OCI-LY3 (cell line): Measurements from ENCODE around the gene DCTN2.

ENCODE experiments used
- H2AFZ ChIP-seq: fragments of 200-600, 300-600 bp; shearing (Covaris generic); 2 replicates; pipeline ENCODE4 v1.6.0; 2014; ENCODE audit warnings: antibody characterized with exemption, low read depth, low read length
- H3K27ac ChIP-seq: fragments of 200-600, 300-600 bp; sonication (generic); 2 replicates; pipeline ENCODE4 v1.5.1; 2014; ENCODE audit warnings: mild to moderate bottlenecking, low read length, moderate library complexity, mixed read lengths
- H3K27me3 ChIP-seq: fragments of 200-600, 300-600 bp; sonication (generic); 2 replicates; pipeline ENCODE4 v1.6.1; 2014; ENCODE audit warnings: low read depth, low read length, mixed read lengths
- H3K36me3 ChIP-seq: fragments of 200-600, 300-600 bp; sonication (generic); replicated peaks from 2 replicates; pipeline ENCODE3; 2014; ENCODE audit warnings: low read depth, low read length, mixed read lengths
- H3K4me1 ChIP-seq: fragments of 300-600, 200-600 bp; sonication (generic); 2 replicates; pipeline ENCODE4 v1.6.1; 2014; ENCODE audit warnings: low read length, mixed read lengths
- H3K4me2 ChIP-seq: fragments of 200-600, 300-600 bp; sonication (generic); 2 replicates; pipeline ENCODE4 v1.6.1; 2014; ENCODE audit warnings: low read length, mixed read lengths
- H3K4me3 ChIP-seq: fragments of 300-600, 200-600 bp; sonication (generic); 2 replicates; pipeline ENCODE4 v1.5.1; 2014; ENCODE audit warnings: antibody characterized with exemption, mild to moderate bottlenecking, low read length, moderate library complexity
- H3K79me2 ChIP-seq: fragments of 300-600, 200-600 bp; shearing (Covaris generic); 2 replicates; pipeline ENCODE4 v1.6.1; 2014; ENCODE audit warnings: mild to moderate bottlenecking, low read length, mixed read lengths
- H3K9ac ChIP-seq: fragments of 300-600, 200-600 bp; shearing (Covaris generic); 2 replicates; pipeline ENCODE4 v1.6.0; 2014; ENCODE audit warnings: mild to moderate bottlenecking, low read length, moderate library complexity
- H3K9me3 ChIP-seq: fragments of 200-600, 300-600 bp; shearing (Covaris generic); 2 replicates; pipeline ENCODE4 v1.6.1; 2014; ENCODE audit warnings: low read length, mixed read lengths; ENCODE audit not compliant: insufficient read depth
- H4K20me1 ChIP-seq: fragments of 200-600, 300-600 bp; sonication (generic); 2 replicates; pipeline ENCODE4 v1.6.1; 2016; ENCODE audit warnings: low read length, mixed read lengths; ENCODE audit not compliant: insufficient read depth
- CTCF ChIP-seq: fragments of 200-600, 300-600 bp; sonication (generic); IDR thresholded peaks from 2 replicates; pipeline ENCODE4 v1.5.1; 2014; ENCODE audit warnings: antibody characterized with exemption, low read length, low read depth
- EZH2phosphoT487 ChIP-seq: fragments of 200-600 bp; shearing (Covaris generic); IDR thresholded peaks from 2 replicates; pipeline ENCODE4 v1.6.1; 2018; ENCODE audit warnings: antibody characterized with exemption, mixed run types, low read depth

Gene DCTN2

GRCh38 chr12:57522011-57522886, 24.7 kb downstream of the DCTN2 start, which contains the start of gene MBD6:
Gene MBD6 (plus strand): TSS chr12:57522824. CDS start chr12:57524304, 1,480 bp downstream.
- no peaks in the 10 kb centered on the region for H3K27me3 ChIP-seq
- peaks cover 36% of the 10 kb centered on the region for H3K4me1 ChIP-seq
- peak within 1 kb of the TSS; percentile 90 for H3K9ac ChIP-seq
- peaks cover 42% of the 10 kb centered on the region for H3K79me2 ChIP-seq
- peak within 1 kb of the TSS; percentile 94 for H3K27ac ChIP-seq
- H3K4me2 ChIP-seq, result peak within 1 kb of the TSS; percentile 91
- H2AFZ ChIP-seq, result peak within 1 kb of the TSS; percentile 82
- H3K4me3 ChIP-seq, result peak within 1 kb of the TSS; percentile 94
- peaks cover 28% of the 10 kb centered on the region for H4K20me1 ChIP-seq
- TF ChIP-seq EZH2phosphoT487, result no peak
- TF ChIP-seq CTCF, result no peak
- H3K36me3 ChIP-seq, result peaks cover 34% of the 10 kb centered on the region
- no peaks in the 10 kb centered on the region for H3K9me3 ChIP-seq

- H3K4me1 ChIP-seq, result peaks cover 36% of the 10 kb centered on the region
- H3K4me3 ChIP-seq, result peak overlapping the region; percentile 94
- peak overlapping the region; percentile 69 for H3K4me2 ChIP-seq
- H3K9ac ChIP-seq, result peak overlapping the region; percentile 90
- H3K79me2 ChIP-seq, result peaks cover 42% of the 10 kb centered on the region
- no peaks in the 10 kb centered on the region for H3K27me3 ChIP-seq
- peak overlapping the region; percentile 82; the same call in 1 of the 2 replicates for H2AFZ ChIP-seq
- H3K9me3 ChIP-seq, result no peaks in the 10 kb centered on the region
- peaks cover 36% of the 10 kb centered on the region for H3K36me3 ChIP-seq
- no peak; the same call in 1 of the 2 replicates for TF ChIP-seq CTCF
- no peak for TF ChIP-seq EZH2phosphoT487
- peak overlapping the region; percentile 94 for H3K27ac ChIP-seq
- H4K20me1 ChIP-seq, result peaks cover 28% of the 10 kb centered on the region
Observed at GRCh38 chr12:57521525-57522010, 25.4 kb downstream of the DCTN2 start.

- Histone ChIP-seq H3K4me1 (peaks cover 36% of the 10 kb centered on the region), H3K9me3 (no peaks in the 10 kb centered on the region), H3K27ac (peak within 1 kb of the TSS; percentile 94), H3K9ac (peak within 1 kb of the TSS; percentile 96), H3K27me3 (no peaks in the 10 kb centered on the region), H3K36me3 (peaks cover 44% of the 10 kb centered on the region), H3K4me3 (peak within 1 kb of the TSS; percentile 94), H3K79me2 (peaks cover 42% of the 10 kb centered on the region), H2AFZ (peak within 1 kb of the TSS; percentile 66; the same call in 1 of the 2 replicates), H4K20me1 (peaks cover 33% of the 10 kb centered on the region), H3K4me2 (peak within 1 kb of the TSS; percentile 87)
- TF ChIP-seq CTCF (no peak), EZH2phosphoT487 (no peak)
Observed at GRCh38 chr12:57520053-57520818, 26.8 kb downstream of the DCTN2 start, which contains the start of gene DDIT3. Gene DDIT3 (minus strand): TSS chr12:57520514. CDS start chr12:57517406, 3,108 bp downstream.

- H3K9me3 ChIP-seq, result no peaks in the 10 kb centered on the region
- peak overlapping the region; percentile 96 for H3K9ac ChIP-seq
- peaks cover 34% of the 10 kb centered on the region for H4K20me1 ChIP-seq
- peak overlapping the region; percentile 87 for H3K4me2 ChIP-seq
- no peaks in the 10 kb centered on the region for H3K27me3 ChIP-seq
- peak overlapping the region; percentile 90 for H3K4me3 ChIP-seq
- peak overlapping the region; percentile 87 for H3K27ac ChIP-seq
- TF ChIP-seq CTCF, result no peak
- no peak for TF ChIP-seq EZH2phosphoT487
- no peak overlapping the region for H2AFZ ChIP-seq
- H3K36me3 ChIP-seq, result peaks cover 47% of the 10 kb centered on the region
- H3K4me1 ChIP-seq, result peaks cover 36% of the 10 kb centered on the region
- H3K79me2 ChIP-seq, result peaks cover 42% of the 10 kb centered on the region
Observed at GRCh38 chr12:57519796-57520052, 27.3 kb downstream of the DCTN2 start.
